ENCODE results near the gene PTBP2.

The PTBP2 gene

DNA sequence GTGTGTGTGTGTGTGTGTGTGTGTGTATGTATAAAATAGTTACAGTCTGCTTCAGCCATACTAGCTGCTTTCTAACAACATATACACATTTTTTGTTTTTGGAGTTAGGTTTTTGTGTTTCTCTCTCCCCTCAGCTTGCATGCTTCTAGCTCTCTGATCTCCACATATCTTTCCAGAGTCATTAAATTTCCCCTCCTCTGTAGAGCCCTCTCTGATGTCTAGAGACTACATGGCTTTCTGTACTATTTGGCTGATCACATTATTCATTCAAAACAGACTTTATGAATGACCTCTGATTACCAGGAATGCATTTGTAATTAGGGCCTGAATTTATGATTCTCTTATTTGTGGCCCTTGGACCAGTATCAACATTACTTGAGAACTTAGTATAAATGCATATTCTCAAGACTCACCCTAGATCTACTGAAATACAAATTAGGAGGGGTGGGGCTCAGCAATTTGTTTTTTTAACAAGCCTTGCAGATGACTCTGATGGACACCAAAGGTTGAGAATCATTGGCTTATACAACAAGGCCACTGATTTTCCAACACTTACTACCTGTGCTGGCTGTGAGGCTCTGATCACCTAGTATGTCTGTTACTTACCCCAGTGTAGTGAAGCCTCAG, 104.5 kb downstream of the PTBP2 start:
- no peak for DNase-seq

DNA sequence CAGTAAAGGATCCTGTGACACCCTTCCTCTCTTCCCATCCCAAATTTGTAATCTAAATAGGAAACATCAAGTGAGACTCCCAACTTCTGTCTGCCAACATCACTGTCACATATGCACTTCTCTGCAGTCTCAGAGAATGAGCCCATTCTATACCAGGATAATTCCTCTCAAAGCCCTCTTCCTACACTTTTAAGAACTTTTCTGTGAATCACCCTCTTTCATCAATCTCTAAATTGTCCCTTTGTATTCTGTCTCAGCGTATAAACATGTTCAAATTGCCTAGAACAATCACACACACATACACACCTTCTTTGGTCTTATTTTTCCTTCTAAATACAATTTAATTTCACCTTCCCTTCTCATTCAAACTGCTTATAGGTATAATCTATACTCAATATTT, 111.8 kb downstream of the PTBP2 start:
- no peak for DNase-seq

DNA sequence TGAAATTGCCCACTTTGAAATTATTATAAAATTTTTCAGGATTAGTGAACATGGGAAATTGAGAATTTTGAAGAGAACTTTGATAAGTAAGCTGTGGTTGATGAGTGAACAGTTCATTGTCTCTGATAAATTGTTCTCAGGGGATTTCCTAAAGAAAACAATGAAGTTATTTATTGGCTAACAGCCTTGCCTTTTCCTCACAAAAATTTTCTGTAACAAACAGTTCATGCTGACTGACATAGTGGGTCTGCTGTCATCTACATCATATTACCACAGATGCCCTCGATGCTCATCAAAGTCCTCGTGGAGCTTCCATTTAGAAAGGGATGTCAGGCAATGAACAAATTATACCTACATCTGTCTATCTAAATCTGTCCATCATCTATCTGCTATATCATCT, 113.4 kb downstream of the PTBP2 start:
- DNase-seq: no peak

DNA sequence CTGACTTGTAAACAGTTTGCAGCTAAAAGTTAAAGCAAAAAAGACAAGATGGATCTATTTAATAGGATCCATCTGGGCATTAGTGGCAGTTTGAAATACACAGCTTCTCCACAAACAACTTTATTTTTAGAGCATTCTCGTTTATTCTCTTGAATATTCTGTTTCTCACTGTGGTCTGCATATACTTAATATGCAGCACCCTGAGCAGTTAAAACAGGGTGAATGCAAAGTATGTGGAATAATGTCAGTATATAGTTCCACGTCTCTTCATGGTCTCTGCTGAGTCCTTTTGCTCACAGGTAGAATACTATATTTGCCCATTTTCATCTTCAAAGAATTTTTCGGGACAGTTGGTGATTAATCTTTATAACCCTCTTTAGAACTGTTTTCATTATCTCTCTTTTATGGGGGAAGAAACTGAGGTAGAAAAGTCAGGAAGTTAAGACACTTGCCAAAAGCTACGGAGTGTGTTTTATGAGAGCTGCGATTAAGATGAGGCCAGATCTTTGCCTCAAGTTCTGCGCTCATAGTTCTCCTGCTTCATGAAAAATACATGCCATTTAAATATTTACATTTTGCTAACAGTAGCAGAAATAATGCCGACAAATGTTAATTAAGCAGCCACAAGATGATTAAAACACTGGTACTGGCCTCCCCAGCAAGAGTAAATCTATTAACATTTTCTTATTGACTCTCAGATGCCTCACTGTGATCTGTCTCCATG, 115.6 kb downstream of the PTBP2 start:
- no peak for DNase-seq

DNA sequence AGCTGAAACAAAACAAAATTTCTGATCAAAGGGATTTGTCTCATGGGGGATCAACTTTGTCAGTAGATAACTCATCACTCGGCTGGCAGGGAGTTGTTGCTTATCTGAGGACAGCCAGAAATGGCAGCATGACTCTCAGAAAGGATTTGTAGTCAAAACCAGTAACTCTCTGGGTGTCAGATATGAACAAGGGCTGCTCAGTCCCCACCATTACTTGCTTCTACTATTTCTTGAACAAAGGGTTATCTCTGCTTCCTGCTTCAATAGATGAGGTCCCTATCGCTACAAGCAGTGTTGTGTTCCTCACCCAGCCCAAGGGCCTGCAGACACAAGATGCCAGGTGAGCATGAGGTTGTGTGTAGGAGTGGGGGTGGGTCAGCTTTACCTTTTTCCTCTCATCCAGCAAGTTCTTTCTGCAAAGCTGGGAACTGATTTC, 116.2 kb downstream of the PTBP2 start:
- no peak for DNase-seq

DNA sequence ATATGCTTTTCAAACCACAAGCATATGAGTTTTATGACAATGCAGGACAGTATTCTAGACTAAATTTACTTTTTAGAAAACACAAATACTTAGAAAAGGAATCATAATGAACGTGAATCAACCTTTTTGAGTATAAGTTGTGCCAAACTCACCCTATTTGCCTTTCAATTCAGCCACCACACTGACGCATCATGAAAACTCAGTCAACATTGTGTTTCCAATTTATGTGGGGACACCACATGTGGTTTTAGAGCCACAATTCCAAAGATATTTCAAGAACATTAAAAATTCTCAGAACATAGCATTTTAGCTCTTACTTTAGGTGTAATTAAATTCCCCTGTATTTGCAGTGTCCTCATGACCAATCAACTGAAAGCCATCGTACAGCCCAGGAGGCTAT, 118.8 kb downstream of the PTBP2 start:
- no peak for DNase-seq

DNA sequence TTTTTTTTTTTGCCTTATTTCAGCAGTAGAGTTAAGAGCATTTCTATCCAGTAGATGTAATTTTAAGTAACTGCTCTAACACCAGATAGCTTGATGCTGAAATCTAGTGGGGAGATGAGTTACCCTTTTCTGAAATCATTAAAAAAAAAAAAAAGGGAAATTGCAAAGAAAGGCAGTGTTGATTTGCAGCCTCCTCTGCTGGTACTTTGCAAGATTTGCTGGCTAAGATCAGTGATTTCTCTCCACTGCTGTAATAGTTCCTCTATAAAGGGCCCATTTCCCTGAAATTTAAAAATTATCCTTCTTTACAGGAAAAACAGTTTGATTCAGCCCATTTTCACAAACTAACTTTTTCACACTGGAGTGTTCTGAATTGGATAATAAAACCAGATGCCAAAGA, 120.6 kb downstream of the PTBP2 start:
- DNase-seq: no peak

DNA sequence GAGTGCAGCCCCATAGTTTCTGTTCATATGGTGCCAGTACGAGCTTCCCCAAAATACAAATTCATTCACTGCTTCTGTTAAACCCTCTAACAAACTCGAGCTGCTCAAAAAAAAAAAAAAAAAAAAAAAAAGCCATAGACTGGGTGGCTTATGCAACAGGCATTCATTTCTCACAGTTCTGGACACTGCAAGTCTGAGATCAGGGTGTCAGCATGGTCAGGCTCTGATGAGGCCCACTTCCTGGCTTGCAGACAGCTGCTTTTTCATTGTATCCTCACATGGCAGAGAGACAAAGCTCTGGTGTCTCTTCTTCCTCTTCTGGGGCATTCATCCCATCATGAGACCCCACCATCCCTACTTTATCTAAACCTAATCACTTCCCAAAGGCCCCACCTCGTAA, 121.6 kb downstream of the PTBP2 start:
- DNase-seq: no peak

DNA sequence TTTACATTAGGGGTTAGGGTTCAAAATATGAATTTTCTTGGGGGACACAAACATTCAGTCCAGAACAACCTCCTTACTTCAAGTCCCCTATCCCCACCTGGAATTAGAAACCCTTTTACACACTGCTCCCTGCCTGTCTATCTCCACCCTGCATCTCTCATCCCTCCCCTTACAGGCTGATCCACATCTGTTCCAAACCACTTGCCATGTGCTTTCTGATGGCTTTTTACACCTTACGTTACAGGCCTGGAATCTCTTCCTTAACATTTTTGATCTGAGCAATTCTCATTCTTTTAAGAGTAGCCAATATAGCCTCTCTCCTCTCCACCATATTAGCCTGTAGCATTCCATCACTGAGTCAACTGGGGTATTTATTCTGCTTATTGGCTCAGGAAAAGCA, 122.0 kb downstream of the PTBP2 start:
- no peak for DNase-seq

DNA sequence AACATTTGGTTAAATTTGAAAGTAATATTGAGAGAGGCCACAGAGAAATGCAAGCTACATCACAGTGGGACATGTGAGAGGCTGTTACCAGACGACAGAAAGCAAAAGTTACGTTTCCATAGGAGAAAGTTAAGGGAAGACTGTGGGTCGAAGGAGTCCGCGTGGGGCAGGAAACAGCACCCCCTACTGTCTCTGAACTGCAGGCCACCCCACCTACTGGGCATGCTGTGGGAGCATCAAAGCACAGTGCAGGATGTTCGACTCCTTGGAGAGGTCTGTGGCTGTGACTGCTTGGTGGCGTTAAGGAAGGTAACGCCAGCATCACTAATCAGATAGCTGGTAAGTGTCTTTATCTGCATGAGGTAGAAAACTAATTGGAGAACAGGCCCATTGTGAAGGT, 123.9 kb downstream of the PTBP2 start:
- DNase-seq: peak; percentile 5 to 23

DNA sequence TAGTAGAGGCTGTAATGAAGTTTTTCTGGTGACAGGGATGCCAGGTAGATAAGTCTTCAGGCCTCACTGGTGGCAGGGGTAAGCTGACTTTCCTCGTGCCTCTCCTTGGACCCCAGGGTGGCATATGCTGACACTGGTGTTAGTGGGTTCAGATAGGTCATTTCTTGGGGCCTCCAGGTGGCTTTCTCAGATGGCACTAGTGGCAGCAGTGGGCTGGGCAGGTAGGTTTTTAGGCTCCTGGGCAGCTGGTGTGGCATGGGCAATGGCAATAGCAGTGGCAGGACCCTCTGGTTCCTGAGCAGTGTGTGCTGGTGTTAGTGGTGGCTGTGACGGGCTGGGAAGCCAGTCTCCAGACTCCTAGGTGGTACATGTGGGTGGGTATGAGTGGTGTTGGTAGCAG, 140.3 kb downstream of the PTBP2 start:
- DNase-seq: no peak

DNA sequence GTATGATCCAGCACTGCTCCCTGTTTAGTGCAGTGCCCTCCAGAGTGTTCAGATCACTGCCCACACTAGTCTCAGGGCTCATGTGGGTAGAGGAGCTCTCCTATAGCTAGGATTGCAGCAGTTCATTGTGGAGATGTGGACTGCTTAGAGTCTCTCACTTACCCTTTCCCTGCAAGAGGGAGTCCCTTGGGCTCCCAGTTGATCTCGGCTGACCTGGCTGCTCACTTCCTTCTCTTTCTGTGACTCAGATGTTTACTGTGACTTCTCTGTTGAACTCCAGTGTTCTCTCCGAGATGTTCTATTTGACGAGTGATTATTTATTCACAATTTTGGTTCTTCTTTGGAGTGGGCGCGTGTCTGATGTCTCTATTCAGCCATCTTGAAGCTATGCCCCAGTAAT, 141.9 kb downstream of the PTBP2 start:
- no peak for DNase-seq

Measured in stimulated activated CD4-positive, alpha-beta T cell treated with anti-CD3 and anti-CD28 coated beads, Interleukin-2, amount 100 ng/mL, for 48 hours (primary cell).